ENCODE data around the gene AKAP8L.

DNA sequence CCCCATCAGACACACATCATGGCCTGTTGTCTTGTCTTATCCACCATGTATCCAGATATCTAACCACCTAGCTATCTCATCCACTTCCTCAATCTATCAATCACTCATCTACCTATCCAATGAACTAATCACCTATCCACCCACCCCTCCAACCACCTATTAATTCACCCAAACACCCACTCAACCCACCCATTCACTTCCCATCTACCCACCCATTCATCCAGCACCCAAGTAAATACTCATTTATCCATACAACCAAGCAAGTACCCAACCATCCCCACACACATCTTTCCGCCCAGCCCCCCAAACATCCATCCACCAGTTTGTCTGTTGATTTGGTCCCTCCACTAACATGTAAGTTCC lies 31.7 kb upstream of the AKAP8L start:
- TF ChIP-seq, protein P1, sequence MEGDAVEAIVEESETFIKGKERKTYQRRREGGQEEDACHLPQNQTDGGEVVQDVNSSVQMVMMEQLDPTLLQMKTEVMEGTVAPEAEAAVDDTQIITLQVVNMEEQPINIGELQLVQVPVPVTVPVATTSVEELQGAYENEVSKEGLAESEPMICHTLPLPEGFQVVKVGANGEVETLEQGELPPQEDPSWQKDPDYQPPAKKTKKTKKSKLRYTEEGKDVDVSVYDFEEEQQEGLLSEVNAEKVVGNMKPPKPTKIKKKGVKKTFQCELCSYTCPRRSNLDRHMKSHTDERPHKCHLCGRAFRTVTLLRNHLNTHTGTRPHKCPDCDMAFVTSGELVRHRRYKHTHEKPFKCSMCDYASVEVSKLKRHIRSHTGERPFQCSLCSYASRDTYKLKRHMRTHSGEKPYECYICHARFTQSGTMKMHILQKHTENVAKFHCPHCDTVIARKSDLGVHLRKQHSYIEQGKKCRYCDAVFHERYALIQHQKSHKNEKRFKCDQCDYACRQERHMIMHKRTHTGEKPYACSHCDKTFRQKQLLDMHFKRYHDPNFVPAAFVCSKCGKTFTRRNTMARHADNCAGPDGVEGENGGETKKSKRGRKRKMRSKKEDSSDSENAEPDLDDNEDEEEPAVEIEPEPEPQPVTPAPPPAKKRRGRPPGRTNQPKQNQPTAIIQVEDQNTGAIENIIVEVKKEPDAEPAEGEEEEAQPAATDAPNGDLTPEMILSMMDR (IDR thresholded peaks at IDR 0.05), result no peak
- no peak for TF ChIP-seq POLR2A (IDR thresholded peaks at IDR 0.05)

All from Peyer's patch (tissue), 4 donors.